Activated T-cell treated with anti-CD3 and anti-CD28 coated beads, Interleukin-2, amount 50 U/mL, for 4 hours (primary cell): Measurements from ENCODE around the gene AUNIP. TPM values are rescaled to one million over a fixed set of nuclear protein-coding genes. Genes with fewer than 3 reads are reported as not detected.

ENCODE experiments used
- ATAC-seq, 2 donors: fragments of 200-7000 bp; cut with Tn5 transposase; one replicate each; pipeline ENCODE4 v1.10.0; 2021
- DNase-seq: peaks from one replicate; pipeline ENCODE4 v3.0.0-alpha.2; 2020
- H3K27me3 Mint-ChIP-seq: one replicate; pipeline ENCODE4 v1.8.0; 2021; ENCODE audit warnings: low read depth, mixed read lengths
- H3K36me3 Mint-ChIP-seq: one replicate; pipeline ENCODE4 v1.8.0; 2022; ENCODE audit warnings: mixed read lengths; ENCODE audit not compliant: insufficient read depth
- H3K4me1 Mint-ChIP-seq: one replicate; pipeline ENCODE4 v1.8.0; 2021; ENCODE audit warnings: low read depth, mixed read lengths
- H3K4me3 Mint-ChIP-seq: one replicate; pipeline ENCODE4 v1.8.0; 2021; ENCODE audit warnings: mild to moderate bottlenecking, moderate library complexity, mixed read lengths
- H3K9me3 Mint-ChIP-seq: one replicate; pipeline ENCODE4 v1.8.0; 2021; ENCODE audit warnings: mixed read lengths
- total RNA-seq, 3 donors: library from RNA; stranded (reverse); gene quantifications; one replicate each; pipeline ENCODE4 v1.2.1, GENCODE V29; 2021

The AUNIP gene
- total RNA-seq, 3 donors from 2014 or later, result 4.1 to 4.6 (median 4.5) TPM

DNA sequence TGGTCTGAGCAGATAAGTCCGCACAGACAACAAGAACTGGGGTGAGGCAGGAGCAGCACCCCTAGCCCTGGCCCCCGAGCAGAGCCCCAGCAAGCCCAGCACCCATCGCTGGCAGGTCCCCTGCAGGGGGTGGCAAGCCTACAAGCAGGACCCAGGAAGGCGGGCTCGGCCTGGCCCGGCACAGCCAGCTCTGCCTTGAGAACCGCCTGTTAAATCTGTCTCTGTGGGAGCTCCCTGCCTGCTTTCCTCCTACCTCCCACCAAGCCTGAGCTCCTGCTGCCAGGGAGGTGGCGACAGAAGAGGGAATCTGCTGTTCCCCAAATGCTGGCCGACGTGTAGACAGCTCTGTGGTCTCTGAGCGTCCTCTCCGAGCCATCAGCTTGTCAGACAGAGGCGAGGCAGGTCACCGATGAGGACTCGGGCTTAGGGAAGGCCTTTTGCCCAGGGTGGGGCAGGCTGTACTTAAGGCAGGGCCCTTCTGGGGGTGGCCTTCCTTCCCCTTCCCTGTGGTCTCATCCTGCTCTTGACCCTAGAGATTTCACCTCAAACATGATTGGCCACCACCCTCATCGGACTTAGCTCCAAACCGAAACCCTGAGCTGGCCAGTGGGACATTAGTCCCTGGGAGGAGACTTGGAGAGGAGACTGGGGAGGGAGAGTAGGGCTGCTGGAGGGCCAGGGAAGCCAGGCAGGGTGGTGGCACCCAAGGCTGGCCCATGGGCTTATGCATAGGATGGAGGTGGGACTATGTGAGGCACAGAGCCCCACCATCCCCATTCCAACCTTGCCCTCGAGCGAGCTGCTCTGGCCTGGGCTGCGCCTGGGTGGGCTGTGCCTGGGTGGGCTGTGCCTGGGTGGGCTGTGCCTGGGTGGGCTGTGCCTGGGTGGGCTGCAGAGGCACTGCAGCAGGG is 51.5 kb downstream of the AUNIP start:
- Mint-ChIP-seq H3K4me1 (peaks cover 15% of the 10 kb centered on the region), H3K9me3 (no peaks in the 10 kb centered on the region), H3K36me3 (peaks cover 2% of the 10 kb centered on the region), H3K4me3 (no peak overlapping the region), H3K27me3 (no peaks in the 10 kb centered on the region)
- no peak for ATAC-seq
- no peak for DNase-seq

GRCh38 chr1:25806418-25806817 is 52.8 kb downstream of the AUNIP start:
- ATAC-seq (no peak), DNase-seq (no peak)
- H3K27me3 Mint-ChIP-seq, result no peaks in the 10 kb centered on the region
- no peaks in the 10 kb centered on the region for H3K9me3 Mint-ChIP-seq
- peaks cover 25% of the 10 kb centered on the region for H3K4me1 Mint-ChIP-seq
- H3K36me3 Mint-ChIP-seq, result peaks cover 2% of the 10 kb centered on the region
- no peak overlapping the region for H3K4me3 Mint-ChIP-seq

GRCh38 chr1:25805863-25806225 is 53.4 kb downstream of the AUNIP start:
- Mint-ChIP-seq H3K4me3 (no peak overlapping the region), H3K9me3 (no peaks in the 10 kb centered on the region), H3K36me3 (peaks cover 2% of the 10 kb centered on the region), H3K4me1 (peaks cover 24% of the 10 kb centered on the region), H3K27me3 (no peaks in the 10 kb centered on the region)
- no peak for ATAC-seq
- DNase-seq, result no peak

DNA sequence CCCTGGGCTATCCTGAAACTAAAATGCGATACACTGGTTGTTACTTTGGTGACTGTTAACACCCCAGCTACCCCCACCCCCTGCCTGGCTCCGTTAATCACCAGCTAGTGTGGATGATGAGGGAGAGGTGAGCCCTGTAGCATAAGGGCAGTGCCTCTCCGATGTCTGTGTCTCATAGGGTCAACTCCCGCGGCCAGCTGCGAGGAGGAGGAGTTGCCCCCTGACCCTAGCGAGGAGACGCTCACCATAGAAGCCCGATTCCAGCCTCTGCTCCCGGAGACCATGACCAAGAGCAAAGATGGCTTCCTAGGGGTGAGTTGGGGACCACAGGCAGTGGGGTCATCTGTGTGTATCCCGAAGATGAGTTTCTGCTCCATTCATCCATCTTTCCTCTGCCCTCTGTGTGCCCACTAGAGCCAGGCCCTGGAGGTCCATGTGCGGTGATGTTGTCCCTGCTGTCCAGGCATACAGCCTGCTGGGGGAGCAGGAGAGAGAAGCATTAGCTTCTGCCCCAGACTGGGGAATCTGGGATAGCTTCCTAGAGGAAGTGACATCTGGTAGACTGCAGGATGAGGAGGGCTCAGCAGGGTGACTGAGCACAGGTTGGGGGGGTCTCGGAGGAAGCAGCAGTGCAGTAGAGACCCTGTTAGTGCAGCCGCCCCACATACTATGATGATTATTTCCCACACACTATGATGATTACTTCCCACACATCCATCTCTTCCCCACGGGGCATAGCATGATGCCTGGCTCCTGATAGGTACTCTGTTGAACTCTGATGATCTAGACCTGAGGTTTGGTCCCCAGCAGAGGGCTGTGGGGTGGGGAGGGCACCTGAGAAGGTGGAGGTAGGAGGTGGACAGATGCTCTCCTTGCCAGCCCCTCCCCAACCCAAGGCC is 54.0 kb downstream of the AUNIP start:
- Mint-ChIP-seq H3K4me1 (peaks cover 29% of the 10 kb centered on the region), H3K27me3 (no peaks in the 10 kb centered on the region), H3K9me3 (no peaks in the 10 kb centered on the region), H3K4me3 (no peak overlapping the region), H3K36me3 (peaks cover 2% of the 10 kb centered on the region)
- no peak for DNase-seq
- no peak for ATAC-seq

DNA sequence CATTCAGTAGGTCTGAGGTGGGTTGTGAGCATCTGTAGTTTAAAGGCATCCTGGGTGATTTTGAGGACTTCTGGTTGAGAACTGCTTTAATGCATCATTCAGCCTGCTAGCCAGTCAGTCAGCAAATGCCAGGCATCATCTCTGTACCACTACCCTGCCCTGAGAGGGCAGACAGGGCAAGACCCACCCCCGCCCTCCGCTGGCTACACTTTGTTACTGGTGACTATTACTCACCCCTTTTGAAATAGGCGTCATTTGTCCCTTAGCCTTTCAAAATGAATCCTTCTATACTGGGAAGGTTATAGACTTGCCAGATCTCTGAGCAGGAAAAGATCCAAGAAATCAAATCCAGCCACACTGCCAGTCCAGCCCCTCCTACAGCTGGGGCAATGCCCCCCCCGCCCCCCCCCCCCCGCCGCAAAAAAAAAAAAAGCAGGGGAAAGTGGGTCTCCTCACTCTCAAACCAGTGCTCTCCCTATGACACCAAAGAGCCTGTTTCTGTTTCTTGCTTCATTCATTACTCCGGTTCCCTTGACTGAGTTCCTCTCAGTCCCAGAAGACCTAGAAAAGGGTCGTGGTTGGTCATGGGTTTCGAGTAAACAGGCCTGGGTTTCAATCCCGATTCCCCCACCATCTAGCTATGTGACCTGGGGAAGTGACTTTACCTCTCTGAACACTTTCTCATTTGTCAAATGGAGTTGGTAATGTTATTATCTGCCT is 54.9 kb downstream of the AUNIP start:
- Mint-ChIP-seq H3K36me3 (peaks cover 2% of the 10 kb centered on the region), H3K9me3 (no peaks in the 10 kb centered on the region), H3K4me3 (no peak overlapping the region), H3K27me3 (no peaks in the 10 kb centered on the region), H3K4me1 (peaks cover 31% of the 10 kb centered on the region)
- DNase-seq, result no peak
- ATAC-seq, result peak in 1 of 2 donors; percentile 25

GRCh38 chr1:25803368-25803767 is 55.9 kb downstream of the AUNIP start:
- Mint-ChIP-seq H3K4me3 (no peak overlapping the region), H3K4me1 (peaks cover 36% of the 10 kb centered on the region), H3K27me3 (no peaks in the 10 kb centered on the region), H3K36me3 (peaks cover 2% of the 10 kb centered on the region), H3K9me3 (no peaks in the 10 kb centered on the region)
- no peak for DNase-seq
- ATAC-seq, result no peak

DNA sequence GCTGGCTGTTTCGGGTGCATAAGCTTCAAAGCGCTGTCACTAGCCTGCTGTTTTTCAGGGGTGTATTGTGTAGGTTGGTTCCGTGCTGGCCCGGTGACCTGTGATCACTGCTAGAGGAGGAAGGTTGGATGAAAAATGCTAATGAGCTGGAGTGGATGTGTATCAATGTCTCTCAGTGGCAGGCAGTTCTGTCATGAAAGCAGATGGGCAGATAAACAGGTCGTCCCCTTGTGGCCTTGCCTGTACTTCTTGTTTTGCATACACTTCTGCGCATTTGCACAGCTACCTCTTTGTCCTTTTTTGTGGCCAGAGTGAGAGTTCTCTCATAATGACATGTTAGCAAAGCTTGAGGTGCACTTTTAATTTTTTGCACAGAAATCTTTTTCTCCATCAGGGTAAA is 56.3 kb downstream of the AUNIP start:
- Mint-ChIP-seq H3K36me3 (peaks cover 2% of the 10 kb centered on the region), H3K27me3 (no peaks in the 10 kb centered on the region), H3K4me1 (peaks cover 40% of the 10 kb centered on the region), H3K4me3 (peak overlapping the region; percentile 24), H3K9me3 (no peaks in the 10 kb centered on the region)
- ATAC-seq (peak in 1 of 2 donors; percentile 27), DNase-seq (no peak)

DNA sequence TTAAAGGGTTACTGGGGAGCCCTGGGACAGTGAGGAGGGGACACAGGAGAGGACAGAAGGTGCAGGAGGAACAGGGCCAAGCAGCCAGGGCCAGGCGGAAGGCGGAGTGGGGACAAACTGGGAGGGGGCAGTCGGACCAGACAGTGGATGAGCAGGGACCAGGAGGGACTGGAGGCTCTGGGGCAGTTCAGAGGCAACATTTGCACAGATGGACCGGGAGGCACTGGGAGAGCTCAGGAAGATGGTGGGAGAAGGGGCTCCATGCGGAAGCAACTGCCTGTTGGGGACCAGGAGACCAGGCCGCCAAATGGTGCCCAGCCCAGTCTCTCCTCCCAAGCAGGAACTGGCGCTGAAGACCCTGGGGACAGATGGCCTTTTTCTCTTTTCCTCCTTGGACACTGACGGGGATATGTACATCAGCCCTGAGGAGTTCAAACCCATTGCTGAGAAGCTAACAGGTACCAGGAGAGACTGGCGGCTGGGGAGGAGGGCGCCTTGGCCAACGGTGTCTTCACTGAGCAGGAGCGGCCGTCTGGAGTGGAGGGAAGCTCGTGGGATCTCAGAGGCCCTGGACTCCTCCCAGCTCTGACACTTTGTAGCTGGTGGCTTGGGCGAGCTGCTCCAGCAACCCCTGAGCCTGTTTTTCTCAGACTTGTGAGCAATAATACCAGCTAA is 58.4 kb downstream of the AUNIP start:
- DNase-seq (no peak), ATAC-seq (no peak)
- H3K4me3 Mint-ChIP-seq, result peak overlapping the region; percentile 81
- H3K4me1 Mint-ChIP-seq, result peaks cover 61% of the 10 kb centered on the region
- peaks cover 2% of the 10 kb centered on the region for H3K36me3 Mint-ChIP-seq
- no peaks in the 10 kb centered on the region for H3K9me3 Mint-ChIP-seq
- H3K27me3 Mint-ChIP-seq, result no peaks in the 10 kb centered on the region

DNA sequence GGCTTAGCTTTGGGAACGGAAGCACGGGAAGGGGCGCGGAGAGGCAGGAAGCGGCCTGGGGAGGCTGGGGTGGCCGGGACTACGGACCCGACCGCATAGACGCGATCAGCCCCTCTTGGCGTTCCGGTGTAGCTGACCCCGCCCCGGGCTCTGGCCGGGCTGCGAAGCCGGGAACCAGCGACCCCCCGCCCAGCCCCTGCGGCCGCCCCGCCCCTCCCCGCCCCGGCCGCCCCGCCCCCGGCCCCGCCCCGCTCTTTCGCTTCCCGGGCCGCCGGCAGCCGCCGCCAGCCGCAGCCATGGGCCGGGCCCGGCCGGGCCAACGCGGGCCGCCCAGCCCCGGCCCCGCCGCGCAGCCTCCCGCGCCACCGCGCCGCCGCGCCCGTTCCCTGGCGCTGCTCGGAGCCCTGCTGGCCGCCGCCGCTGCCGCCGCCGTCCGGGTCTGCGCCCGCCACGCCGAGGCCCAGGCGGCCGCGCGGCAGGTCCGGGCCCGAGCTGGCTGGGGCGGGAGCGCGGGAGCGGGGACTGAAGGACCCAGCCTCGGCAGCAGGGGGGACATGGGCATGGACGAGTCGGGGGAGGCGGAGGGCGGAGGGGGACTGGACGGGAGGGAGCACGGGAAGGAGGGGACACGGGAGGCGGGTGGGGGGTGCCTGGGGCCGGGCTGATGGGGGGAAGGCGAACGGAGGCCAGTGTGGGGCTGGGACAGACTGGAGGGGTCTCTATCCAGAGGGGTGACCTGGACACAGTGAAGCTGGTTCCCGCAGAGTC is 59.1 kb downstream of the AUNIP start, which contains the start of gene SELENON:
SELENON (plus strand) TSS at position 259 of the 768 bp plus-strand sequence; CDS start at position 297, 38 bp downstream.
- H3K36me3 Mint-ChIP-seq, result no peaks in the 10 kb centered on the region
- no peaks in the 10 kb centered on the region for H3K9me3 Mint-ChIP-seq
- H3K27me3 Mint-ChIP-seq, result no peaks in the 10 kb centered on the region
- peak within 1 kb of the TSS; percentile 81 for H3K4me3 Mint-ChIP-seq
- DNase-seq, result no peak
- peaks cover 66% of the 10 kb centered on the region for H3K4me1 Mint-ChIP-seq
- peak; percentile 58 to 67 for ATAC-seq

DNA sequence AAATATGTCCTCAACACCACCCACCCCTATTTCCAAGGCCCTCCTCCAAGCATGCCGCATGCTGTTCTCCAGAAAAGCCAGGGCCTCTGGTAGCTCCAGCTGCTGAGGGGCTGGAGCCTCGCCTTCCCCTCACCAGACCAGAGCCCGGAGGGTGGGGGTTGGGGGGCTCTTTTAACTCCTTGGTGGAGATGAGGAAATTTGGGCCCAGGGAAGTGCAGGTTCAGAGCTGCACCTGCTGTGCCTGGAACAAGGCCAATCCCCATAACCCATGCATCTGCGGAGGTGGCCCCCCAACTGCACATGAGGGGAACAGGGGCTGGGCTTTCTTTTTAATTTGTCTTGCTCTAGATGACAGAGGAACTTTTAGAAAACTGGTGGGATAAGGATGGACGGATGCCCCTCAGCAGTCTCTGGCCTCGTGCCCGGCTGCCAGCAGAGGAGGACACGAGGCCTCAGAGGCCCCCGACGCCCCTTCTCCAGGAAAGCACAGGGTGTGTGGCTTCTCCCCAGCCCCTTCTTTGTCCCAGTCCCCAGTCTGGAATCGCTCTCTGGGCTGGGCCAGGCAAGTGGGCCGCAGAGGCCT is 59.8 kb downstream of the AUNIP start:
- no peak for DNase-seq

DNA sequence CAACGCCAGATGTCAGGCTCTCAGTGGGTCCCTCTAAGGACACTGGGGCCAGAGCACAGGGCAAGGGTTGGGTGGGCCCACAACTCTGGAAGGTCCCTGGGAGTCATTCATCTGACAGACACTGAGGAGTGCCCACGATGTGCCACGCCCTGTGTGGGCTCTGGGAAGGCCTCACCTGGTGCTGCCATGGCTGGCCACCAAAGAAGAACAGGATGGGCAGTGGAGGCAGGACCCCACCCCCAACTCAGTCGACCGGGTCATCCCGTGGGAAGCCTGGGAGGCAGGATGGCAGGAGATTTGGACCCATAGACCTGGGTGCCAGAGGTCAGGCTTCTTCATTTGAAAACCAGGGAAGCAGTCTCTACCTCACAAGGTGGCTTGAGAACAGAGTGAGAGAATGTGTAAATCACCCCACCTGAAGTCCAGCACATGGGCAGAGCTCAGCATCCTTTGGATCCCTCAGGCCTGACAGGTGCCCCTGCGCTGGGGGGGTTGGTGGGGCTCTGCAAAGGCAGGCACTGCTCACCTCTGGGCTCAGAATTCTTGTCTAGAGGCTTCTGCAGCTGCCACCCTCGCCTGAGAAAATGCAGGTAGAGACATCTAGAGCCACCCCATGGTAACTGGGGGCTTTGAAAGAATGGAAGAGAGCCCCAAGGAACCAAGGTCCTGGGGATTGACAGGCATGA is 60.4 kb downstream of the AUNIP start:
- H3K36me3 Mint-ChIP-seq, result no peaks in the 10 kb centered on the region
- no peaks in the 10 kb centered on the region for H3K9me3 Mint-ChIP-seq
- peaks cover 63% of the 10 kb centered on the region for H3K4me1 Mint-ChIP-seq
- DNase-seq (no peak), ATAC-seq (no peak)
- no peaks in the 10 kb centered on the region for H3K27me3 Mint-ChIP-seq
- H3K4me3 Mint-ChIP-seq, result peak overlapping the region; percentile 71

More for the DNA sequence above, 59.8 kb downstream of the AUNIP start:
- H3K4me3 Mint-ChIP-seq, result peak overlapping the region; percentile 71
- no peaks in the 10 kb centered on the region for H3K27me3 Mint-ChIP-seq
- H3K36me3 Mint-ChIP-seq, result no peaks in the 10 kb centered on the region
- no peaks in the 10 kb centered on the region for H3K9me3 Mint-ChIP-seq
- no peak for ATAC-seq
- peaks cover 66% of the 10 kb centered on the region for H3K4me1 Mint-ChIP-seq

DNA sequence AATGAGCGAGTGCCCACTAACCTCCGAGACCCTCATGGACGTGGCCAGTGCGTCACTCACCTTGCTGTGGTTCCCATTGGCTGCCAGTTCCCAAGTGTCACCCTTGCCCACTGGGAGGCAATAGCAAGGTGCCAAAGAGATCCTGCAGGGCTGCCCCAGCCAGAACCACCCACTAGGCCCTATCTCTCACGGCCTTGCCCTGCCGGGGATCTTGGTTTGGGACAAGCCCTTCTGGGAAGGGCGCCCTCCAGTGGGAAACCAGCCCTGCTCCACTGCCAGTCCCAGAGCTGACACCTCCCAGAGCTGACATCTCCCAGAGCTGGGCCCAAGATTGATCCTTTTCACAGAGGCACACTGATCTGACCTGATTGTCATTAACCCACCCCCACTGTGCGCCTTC is 61.3 kb downstream of the AUNIP start:
- ATAC-seq (no peak), DNase-seq (no peak)
- Mint-ChIP-seq H3K4me3 (no peak overlapping the region), H3K9me3 (no peaks in the 10 kb centered on the region), H3K36me3 (no peaks in the 10 kb centered on the region), H3K4me1 (peaks cover 62% of the 10 kb centered on the region), H3K27me3 (no peaks in the 10 kb centered on the region)
